Measurements from ENCODE around the gene CLEC6A.
"Not testable (repeated sequence)": the region's sequence is repeated elsewhere in the genome, so short reads cannot be mapped to it uniquely, and the experiment has no call there.

CLEC6A gene

GRCh38 chr12:8455727-8456360, at the start of gene CLEC6A:
CLEC6A (plus strand) TSS chr12:8455962; CDS start chr12:8456112, 150 bp downstream.
- no peak for DNase-seq

GRCh38 chr12:8419576-8419975, 36.2 kb upstream of the CLEC6A start:
- DNase-seq, result not testable (repeated sequence)

DNA sequence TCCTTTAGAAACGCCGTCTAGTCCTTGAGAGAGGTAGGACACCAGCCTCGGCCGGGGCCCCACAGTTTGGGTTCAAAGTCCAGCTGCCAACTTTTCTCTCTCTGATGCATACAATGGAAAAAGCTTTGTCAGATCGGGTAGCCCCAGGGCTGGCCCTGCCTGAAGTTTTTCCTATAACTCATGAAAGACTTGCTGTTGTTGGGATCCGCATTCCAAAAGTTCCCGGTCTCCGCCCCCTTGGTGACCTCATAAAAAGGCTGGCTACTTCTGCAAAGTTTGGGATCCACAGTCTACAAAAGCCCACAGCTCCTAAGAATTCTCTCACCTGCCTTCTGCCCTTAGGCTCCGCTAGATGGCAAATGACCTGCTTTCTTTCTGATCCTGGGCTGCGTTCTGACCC, 35.3 kb upstream of the CLEC6A start:
- DNase-seq, result no peak

- DNase-seq, result not testable (repeated sequence)
Observed at GRCh38 chr12:8444536-8445278, 11.1 kb upstream of the CLEC6A start.

GRCh38 chr12:8445731-8446130, 10.0 kb upstream of the CLEC6A start:
- no peak for DNase-seq

- DNase-seq, result no peak
Observed at GRCh38 chr12:8446642-8447547, 8.9 kb upstream of the CLEC6A start.

DNA sequence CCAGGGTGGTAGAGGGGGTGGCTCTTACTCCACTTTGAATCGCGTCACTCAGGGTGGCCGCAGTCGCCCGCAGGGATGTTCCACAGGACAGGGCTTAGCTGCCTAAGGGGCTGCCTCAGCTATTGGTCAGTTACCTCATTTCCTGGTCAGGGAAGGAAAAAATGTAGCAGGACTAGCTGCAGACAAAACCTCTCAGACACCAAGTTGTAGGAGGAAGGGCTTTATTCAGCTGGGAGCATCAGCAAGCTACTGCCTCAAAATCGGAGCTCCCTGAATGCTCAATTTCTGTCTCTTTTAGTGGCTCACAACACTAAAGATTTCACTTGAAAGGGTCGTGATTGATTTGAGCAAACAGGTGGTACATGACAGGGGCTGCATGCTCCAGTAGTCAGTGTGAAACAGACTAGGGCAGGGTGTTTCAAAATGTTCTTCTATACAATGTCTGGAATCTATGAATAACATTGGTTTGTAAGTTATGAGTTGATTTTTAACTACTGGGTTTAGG, 6.4 kb upstream of the CLEC6A start:
- DNase-seq, result no peak

GRCh38 chr12:8452036-8452435, 3.7 kb upstream of the CLEC6A start:
- no peak for DNase-seq

DNA sequence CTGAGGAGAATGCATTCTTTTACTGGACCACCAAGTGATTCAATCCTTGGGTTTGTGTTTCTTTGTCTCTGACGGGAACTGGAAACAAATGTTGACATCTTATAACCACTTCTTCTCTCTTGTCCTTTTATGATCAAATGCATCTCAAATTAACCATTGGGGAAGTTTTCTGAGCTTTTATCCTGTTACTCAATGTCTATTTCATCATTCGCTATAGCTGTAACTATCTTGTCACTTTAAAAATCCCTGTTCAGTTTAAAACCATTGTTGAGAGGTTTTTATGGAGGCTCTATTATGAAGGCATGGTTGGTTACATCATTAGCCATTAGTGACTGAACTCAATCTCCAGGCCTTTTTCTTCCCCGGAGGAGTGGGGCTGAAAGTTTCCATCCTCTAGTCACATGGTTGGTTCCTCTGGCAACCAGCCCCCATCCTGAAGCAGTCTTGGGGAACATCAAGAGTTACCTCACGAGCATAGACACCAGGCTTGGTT, 2.7 kb upstream of the CLEC6A start:
- no peak for DNase-seq

DNA sequence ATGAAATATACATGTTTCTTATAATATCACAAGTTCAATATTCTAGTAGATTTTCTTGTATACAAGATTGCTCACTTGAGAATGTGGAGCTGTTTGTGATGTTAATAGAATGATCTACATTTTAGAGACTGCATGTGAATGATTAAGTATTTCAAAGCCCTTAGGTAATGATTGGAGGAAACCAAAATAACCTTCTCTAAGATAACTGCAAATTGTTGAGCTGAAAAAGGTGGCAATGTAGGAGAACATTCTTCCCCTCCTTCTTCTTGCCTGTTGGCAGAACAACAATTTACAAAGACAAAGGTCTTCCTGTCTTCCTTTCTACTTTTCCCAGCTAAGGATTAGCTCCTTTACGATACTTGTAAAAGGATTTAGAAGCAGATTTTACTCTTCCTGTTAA, 2.0 kb upstream of the CLEC6A start:
- no peak for DNase-seq

DNA sequence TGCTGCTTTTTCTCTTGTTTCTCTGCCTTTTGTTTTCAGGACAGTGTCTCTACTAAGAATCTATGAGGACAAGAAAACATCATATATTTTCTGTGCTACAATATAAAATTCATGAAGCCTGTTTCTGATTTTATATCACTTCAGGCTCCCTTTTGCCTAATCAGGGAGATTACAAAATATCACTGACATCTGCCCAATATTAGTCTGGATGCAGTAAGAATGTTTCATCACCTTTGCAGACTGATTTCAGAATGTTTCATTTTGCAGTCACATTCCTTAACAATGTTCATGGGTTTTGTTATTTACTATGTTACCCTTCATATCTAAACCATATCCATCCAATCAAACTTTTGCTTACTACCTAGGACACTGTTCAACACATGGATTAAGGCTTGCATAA, 491 bp upstream of the CLEC6A start:
- no peak for DNase-seq

DNA sequence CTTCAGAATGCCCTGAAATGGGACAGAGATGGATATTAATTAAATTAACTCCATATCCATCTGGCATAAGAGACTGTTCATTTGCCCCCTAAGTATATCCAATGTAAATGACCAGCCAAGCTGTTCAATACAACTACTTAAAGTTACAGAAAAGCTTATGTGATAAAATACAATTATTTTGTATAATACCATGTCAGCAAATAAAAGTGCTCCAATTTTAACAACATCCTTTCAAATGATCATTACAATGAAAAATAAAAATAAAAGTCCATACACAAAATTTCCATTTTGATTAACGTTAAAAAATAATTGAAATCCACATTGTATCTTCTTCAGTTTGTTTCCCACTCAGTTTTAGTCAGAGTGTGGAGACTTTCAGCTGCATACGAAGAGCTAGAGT, 5.7 kb downstream of the CLEC6A start:
- DNase-seq, result no peak

DNA sequence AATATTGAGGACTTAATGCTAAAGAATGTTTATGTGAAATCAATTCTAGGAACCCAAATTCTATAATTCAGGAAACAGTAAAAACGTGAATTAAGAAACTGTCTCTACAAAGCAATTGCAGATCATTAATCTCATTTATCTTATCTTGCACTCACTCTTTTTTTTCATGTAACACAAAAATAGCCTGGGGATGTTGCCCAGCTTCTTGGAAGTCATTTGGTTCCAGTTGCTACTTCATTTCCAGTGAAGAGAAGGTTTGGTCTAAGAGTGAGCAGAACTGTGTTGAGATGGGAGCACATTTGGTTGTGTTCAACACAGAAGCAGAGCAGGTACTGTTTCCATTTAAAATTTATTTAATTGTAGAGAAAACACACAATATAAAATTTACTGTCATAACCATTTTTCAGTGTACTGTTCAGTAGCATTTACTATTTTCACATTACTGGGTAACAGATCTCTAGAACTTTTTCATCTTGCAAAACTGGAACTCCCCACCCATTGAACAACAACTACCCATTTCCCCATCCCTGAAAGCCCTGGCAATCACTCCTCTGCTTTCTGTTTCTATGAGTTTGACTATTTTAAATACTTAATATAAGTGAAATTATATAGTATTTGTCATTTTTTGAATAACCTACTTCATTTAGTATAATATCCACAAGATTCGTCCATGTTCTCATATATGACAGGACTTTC, 9.7 kb downstream of the CLEC6A start:
- no peak for DNase-seq

GRCh38 chr12:8466241-8466640, 10.5 kb downstream of the CLEC6A start:
- no peak for DNase-seq

- DNase-seq, result no peak
Observed at GRCh38 chr12:8471090-8471489, 15.3 kb downstream of the CLEC6A start.

DNA sequence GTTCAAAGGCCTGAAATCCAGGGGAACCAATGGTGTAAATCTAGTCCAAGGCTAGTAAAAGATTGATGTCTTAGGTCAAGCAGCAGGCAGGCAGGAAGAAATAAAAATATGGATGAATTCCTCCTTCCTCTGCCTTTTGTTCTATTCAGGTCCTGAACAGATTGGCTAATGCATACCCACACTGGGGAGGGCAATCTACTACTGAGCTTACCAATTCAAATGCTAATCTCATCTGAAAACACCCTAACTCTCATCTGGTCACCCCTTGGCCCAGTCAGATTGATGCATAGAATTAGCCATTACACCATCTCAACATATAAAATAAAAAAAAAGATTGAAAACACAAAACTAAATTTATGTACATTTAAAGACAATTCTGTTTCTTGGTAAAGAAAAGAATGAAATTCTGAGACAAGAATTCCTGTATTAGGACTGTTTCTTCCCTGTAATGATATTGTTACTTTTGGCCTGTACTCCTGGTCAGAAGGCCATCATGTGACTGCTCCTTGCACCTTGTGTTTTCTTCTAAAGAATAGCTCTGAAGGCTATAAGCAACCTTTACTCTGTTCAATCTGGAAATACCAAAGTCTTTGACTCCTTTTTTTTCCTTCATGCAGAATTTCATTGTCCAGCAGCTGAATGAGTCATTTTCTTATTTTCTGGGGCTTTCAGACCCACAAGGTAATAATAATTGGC, 19.9 kb downstream of the CLEC6A start:
- no peak for DNase-seq

DNA sequence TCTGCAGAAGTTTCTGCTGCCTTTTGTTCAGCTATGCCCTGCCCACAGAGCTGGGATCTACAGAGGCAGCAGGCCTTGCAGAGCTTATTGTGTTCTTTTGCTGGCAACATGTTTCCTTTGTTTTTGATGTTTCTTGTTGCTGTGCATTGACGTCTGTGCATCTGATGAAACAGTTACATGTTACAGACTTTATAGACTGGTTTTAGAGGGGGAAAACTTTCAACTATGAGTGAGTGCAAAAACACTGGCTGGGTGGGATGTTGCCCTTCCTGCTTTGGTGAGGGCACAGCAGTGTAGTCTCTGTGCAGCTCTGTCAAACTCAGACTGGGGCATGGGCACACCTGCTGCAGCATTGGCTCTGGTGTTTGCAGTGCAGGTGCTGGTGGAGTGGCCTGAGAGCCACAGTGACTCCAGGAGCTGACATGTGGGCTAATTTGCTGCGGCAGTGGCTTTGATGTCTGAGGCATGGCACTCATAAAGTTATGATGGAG, 26.9 kb downstream of the CLEC6A start:
- DNase-seq, result no peak

DNA sequence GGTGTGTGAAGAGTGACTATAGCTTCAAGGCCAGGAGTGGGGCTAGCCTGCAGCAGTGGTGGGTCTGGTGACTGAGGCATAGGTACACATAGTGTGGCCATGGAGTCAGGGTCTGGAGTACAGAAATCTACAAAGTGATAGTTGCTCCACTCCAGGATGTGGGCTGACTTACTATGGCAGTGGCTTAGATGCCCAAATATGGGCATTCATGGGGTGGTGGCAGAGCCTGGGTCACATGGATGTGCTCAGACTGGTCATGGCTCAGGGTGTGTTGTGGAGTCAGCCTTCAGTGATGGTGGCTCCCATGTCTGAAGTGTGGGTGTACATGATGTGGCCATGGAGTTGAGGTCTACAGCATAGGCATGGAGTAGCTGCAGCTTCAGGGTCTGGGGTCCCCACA, 27.3 kb downstream of the CLEC6A start:
- DNase-seq, result no peak

- no peak for DNase-seq
Observed at GRCh38 chr12:8491646-8492530, 36.1 kb downstream of the CLEC6A start.

- DNase-seq, result no peak
Observed at GRCh38 chr12:8493084-8493483, 37.3 kb downstream of the CLEC6A start.

DNA sequence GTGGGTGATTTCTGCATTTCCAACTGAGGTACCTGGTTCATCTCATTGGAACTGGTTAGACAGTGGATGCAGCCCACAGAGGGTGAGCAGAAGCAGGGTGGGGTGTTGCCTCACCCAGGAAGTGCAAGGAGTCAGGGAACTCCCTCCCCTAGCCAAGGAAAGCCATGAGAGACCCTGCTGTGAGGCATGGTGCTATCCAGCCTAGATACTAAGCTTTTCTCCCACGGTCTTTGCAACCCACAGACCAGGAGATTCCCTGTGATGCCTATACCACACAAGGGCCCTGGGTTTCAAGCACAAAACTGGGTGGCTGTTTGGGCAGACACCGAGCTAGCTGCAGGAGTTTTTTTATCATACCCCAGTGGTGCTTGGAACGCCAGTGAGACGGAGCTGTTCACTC, 39.9 kb downstream of the CLEC6A start:
- not testable (repeated sequence) for DNase-seq
